ENCODE results near the gene NCOA3. TPM values are rescaled to one million over a fixed set of nuclear protein-coding genes. Genes with fewer than 3 reads are reported as not detected.

NCOA3 gene
- total RNA-seq, 1 experiment from 2014 or later, result 16.8 TPM

GRCh38 chr20:47598911-47599744, 97.4 kb downstream of the NCOA3 start:
- DNase-seq (ENCODE audit: low read depth, low spot score), result no peak
- in situ Hi-C loops (cut with HindIII; ENCODE audit: low pct_unique_long_range_greater_than_20kb, low sequenced_read_pairs), result no loop called here

- in situ Hi-C loops (cut with HindIII; ENCODE audit: low pct_unique_long_range_greater_than_20kb, low sequenced_read_pairs), result no loop called here
Measured at GRCh38 chr20:47600967-47601547, 99.4 kb downstream of the NCOA3 start.

GRCh38 chr20:47603260-47603659, 101.6 kb downstream of the NCOA3 start:
- DNase-seq (ENCODE audit: low read depth, low spot score), result no peak
- in situ Hi-C loops (cut with HindIII; ENCODE audit: low pct_unique_long_range_greater_than_20kb, low sequenced_read_pairs), result no loop called here

More at GRCh38 chr20:47600967-47601547, 99.4 kb downstream of the NCOA3 start:
- no peak for DNase-seq (ENCODE audit: low read depth, low spot score)

- in situ Hi-C loops (cut with HindIII; ENCODE audit: low pct_unique_long_range_greater_than_20kb, low sequenced_read_pairs), result no loop called here
- no peak for DNase-seq (ENCODE audit: low read depth, low spot score)
Measured at GRCh38 chr20:47605673-47606413, 104.2 kb downstream of the NCOA3 start.

DNA sequence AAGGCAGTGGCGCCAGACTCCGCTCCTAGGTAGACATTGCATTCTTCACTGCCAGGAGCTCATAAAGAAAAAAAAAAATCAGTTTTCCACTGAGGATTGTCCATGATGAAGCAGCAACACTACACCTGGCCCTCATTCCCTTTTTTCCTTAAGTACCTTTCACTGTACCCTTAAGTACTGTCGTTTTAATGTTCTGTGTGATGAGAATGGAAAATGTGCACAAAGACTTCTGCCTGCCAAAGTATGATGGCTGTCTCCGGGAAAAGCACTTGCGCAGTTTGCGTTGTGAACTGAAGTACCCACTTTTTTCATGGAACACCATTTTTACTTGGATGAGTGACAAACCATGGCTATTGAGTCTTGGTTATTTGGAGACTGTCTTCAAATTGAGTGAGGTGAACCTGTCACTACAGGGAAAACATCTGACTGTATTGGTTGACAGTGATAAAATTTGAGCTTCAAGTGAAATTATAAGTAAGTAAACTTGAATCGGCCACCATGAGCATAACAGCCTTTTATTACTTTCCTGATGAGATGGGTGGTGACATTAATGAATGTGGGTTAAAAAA, 104.8 kb downstream of the NCOA3 start:
- DNase-seq (ENCODE audit: low read depth, low spot score), result no peak
- in situ Hi-C loops (cut with HindIII; ENCODE audit: low pct_unique_long_range_greater_than_20kb, low sequenced_read_pairs), result no loop called here

GRCh38 chr20:47606983-47607613, 105.4 kb downstream of the NCOA3 start:
- DNase-seq (ENCODE audit: low read depth, low spot score), result no peak
- in situ Hi-C loops (cut with HindIII; ENCODE audit: low pct_unique_long_range_greater_than_20kb, low sequenced_read_pairs), result no loop called here

GRCh38 chr20:47609001-47609400, 107.3 kb downstream of the NCOA3 start:
- no peak for DNase-seq (ENCODE audit: low read depth, low spot score)
- in situ Hi-C loops (cut with HindIII; ENCODE audit: low pct_unique_long_range_greater_than_20kb, low sequenced_read_pairs), result no loop called here

- DNase-seq (ENCODE audit: low read depth, low spot score), result no peak
- in situ Hi-C loops (cut with HindIII; ENCODE audit: low pct_unique_long_range_greater_than_20kb, low sequenced_read_pairs), result no loop called here
Measured at GRCh38 chr20:47610247-47610944, 108.7 kb downstream of the NCOA3 start.

GRCh38 chr20:47610945-47611250, 109.2 kb downstream of the NCOA3 start:
- in situ Hi-C loops (cut with HindIII; ENCODE audit: low pct_unique_long_range_greater_than_20kb, low sequenced_read_pairs), result no loop called here
- DNase-seq (ENCODE audit: low read depth, low spot score), result no peak

GRCh38 chr20:47611785-47612184, 110.1 kb downstream of the NCOA3 start:
- in situ Hi-C loops (cut with HindIII; ENCODE audit: low pct_unique_long_range_greater_than_20kb, low sequenced_read_pairs), result no loop called here
- no peak for DNase-seq (ENCODE audit: low read depth, low spot score)

DNA sequence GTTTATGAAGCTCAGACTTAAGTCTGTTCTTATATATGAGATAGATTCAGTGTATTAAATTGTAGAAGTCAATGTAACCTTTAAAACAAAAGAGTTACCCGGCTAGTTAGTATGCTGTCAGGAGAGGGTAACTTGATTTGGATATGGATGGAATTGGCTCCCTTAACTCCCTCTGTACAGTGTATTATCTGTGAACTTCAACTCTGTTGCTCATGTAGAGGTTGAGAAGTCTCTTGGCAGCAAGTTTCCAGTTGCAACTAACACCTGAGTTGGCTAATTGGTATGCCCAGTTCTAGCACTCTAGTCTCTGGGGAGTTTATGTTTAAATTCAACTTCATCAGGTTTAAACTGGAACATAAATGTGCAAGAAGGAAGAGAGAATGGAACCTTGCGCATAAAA, 111.0 kb downstream of the NCOA3 start:
- in situ Hi-C loops (cut with HindIII; ENCODE audit: low pct_unique_long_range_greater_than_20kb, low sequenced_read_pairs), result no loop called here
- no peak for DNase-seq (ENCODE audit: low read depth, low spot score)

DNA sequence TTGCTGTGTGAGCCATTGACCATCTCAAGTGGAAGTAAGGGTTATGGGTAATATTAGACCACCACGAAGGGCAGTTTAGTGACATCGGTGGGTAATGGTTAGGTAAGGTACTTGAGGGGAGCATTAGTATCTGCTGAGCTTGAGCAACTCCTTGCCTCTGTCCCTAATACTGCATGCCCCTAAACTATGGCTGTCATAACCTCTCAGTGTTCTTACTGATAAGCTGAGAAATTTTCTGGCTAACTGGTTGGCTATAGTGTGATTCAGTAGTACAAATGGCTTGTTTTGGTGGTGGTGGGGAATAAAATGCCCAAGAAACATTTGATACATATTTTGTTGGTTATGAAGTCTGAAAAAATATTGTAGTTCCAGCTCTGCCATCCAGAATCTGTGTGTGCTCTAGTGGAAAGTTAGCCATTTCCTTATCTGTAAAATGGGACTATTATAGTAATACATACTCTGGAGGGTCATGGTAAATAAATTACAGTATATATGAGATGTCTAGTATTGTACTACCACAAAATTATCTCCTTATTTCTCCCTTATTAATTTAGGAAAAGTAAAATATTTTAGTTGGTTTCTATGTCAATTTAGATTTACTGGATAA, 113.1 kb downstream of the NCOA3 start:
- in situ Hi-C loops (cut with HindIII; ENCODE audit: low pct_unique_long_range_greater_than_20kb, low sequenced_read_pairs), result no loop called here
- DNase-seq (ENCODE audit: low read depth, low spot score), result no peak

DNA sequence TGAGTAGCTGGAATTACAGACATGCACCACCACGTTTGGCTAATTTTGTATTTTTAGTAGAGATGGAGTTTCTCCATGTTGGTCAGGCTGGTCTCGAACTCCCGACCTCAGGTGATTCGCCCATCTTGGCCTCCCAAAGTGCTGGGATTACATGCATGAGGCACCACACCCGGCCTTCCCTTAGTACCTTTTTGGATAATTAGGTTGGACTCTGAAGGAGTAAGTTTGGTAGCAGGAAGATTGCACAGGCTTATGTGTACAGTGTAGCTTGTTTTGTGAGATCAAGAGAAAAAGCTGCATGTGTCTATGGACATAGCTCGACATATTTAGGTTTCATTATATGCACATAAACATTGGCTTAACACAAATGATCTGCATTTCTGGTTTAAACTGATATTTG, 116.8 kb downstream of the NCOA3 start:
- in situ Hi-C loops (cut with HindIII; ENCODE audit: low pct_unique_long_range_greater_than_20kb, low sequenced_read_pairs), result no loop called here
- no peak for DNase-seq (ENCODE audit: low read depth, low spot score)

DNA sequence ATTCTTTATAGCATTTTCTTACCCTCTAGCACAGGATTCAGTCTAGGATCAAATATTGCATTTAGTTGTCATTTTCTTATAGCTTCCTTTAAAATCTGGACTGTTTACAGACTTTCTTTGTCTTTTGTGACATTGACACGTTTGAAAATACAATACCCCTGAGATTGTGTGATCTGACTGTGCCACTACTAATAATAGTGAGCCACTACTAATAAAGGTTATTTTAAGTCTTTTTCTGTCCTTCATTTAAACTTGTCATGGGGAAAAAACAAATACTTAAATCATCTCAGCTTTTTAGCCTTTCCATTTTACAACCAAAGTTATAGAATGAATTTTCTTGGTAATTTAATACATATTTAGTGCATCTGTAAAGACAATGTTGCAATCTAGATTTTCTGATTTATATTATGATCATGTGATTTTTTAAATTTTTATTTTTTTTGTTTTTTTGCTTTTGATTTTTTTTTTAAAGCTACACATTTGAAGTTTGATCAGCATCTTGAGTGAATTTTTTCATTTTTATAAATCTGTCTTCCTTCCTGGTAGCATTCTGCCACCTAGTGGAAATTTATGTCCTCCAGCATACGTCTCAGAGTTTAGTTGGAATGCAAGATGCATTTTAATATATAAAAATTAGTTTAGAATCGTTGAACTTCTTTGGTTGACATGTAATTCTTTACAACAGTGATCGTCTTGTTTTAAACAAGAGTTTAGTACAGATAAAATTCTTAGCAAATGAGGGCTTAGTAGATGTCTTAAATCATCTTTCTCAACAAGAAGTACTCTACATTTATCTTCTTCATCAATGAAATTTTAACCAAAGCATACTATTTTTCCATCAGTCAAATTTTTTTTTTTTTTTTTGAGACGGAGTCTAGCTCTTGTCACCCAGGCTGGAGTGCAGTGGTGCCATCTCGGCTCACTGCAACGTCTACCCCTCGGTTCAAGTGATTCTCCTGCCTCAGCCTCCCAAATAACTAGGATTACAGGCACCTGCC, 119.4 kb downstream of the NCOA3 start:
- peak; percentile 53 for DNase-seq (ENCODE audit: low read depth, low spot score)

GRCh38 chr20:47622118-47622665, 120.5 kb downstream of the NCOA3 start:
- DNase-seq (ENCODE audit: low read depth, low spot score), result no peak
- in situ Hi-C loops (cut with HindIII; ENCODE audit: low pct_unique_long_range_greater_than_20kb, low sequenced_read_pairs), result no loop called here

More for the DNA sequence above, 119.4 kb downstream of the NCOA3 start:
- in situ Hi-C loops (cut with HindIII; ENCODE audit: low pct_unique_long_range_greater_than_20kb, low sequenced_read_pairs), result no loop called here

GRCh38 chr20:47623206-47623605, 121.5 kb downstream of the NCOA3 start:
- DNase-seq (ENCODE audit: low read depth, low spot score), result no peak
- in situ Hi-C loops (cut with HindIII; ENCODE audit: low pct_unique_long_range_greater_than_20kb, low sequenced_read_pairs), result no loop called here
